Testis (tissue), 3 donors: ENCODE results near the gene FMNL2. TPM values are rescaled to one million over a fixed set of nuclear protein-coding genes. Genes with fewer than 3 reads are reported as not detected.

Experiments used
- DNase-seq: peaks from one replicate; pipeline ENCODE4 v3.0.0-alpha.2; 2019
- H3K27ac ChIP-seq, 2 donors: fragments of 200-600 bp; sonication (generic); one replicate each; pipeline ENCODE4 v1.5.1; 2019
- H3K27me3 ChIP-seq: fragments of 200-600 bp; sonication (generic); one replicate; pipeline ENCODE4 v1.5.1; 2019
- H3K36me3 ChIP-seq: fragments of 200-600 bp; sonication (generic); one replicate; pipeline ENCODE4 v1.5.1; 2017; ENCODE audit warnings: low read depth; ENCODE audit errors: missing control alignments
- H3K4me1 ChIP-seq: fragments of 200-600 bp; sonication (generic); one replicate; pipeline ENCODE4 v1.5.1; 2019
- H3K4me3 ChIP-seq, 2 donors: fragments of 200-600 bp; sonication (generic); one replicate each; pipeline ENCODE4 v1.5.1; 2017 to 2019
- H3K9me3 ChIP-seq: fragments of 200-600 bp; sonication (generic); one replicate; pipeline ENCODE4 v1.5.1; 2017
- POLR2A ChIP-seq: fragments of 450-650 bp; IDR thresholded peaks from one replicate; pipeline ENCODE4 v1.6.1; 2017; ENCODE audit warnings: antibody characterized with exemption, mild to moderate bottlenecking, moderate library complexity
- WGBS, 2 donors: methylation state at CpG; one replicate each; pipeline ENCODE4 v1.1.5; 2018; 5-methylcytosine and 5-hydroxymethylcytosine counted together
- intact Hi-C: fragments of 100-400 bp; cut with DNase I; formaldehyde crosslinking; loops from one replicate; pipeline ENCODE4 v1.15.1; 2023; ENCODE audit warnings: low total_unique reads
- polyA plus RNA-seq: library from polyadenylated mRNA; stranded (reverse); fragments of 350-450 nt; fragmentation: Illumina TruSeq; extraction: RNeasy Lipid Tissue Mini Kit (QIAGEN cat#74804); gene quantifications from one replicate; pipeline ENCODE4 v1.2.3, GENCODE V29; 2014; ENCODE audit warnings: low read depth, low replicate concordance; ENCODE audit not compliant: insufficient read depth
- total RNA-seq, 2 donors: library from RNA; depleted of rRNA; stranded (reverse); fragments of >200 nt; gene quantifications; one replicate each; pipeline ENCODE4 v1.2.3, GENCODE V29; 2016
- TF ChIP-seq, protein P1 (sequence below), 3 experiments: fragments of 450-650 bp in 2 of 3; fragments of 200-600 bp in 1 of 3; sonication (generic) in 1 of 3; IDR thresholded peaks; one replicate each; pipeline ENCODE4 v1.5.1; 2016 to 2019; ENCODE audit warnings: antibody characterized with exemption in 3 of 3, mild to moderate bottlenecking in 2 of 3, moderate library complexity in 1 of 3

FMNL2 gene
- total and polyA plus RNA-seq, 3 donors from 2014 or later = 15.4 to 19.8 (median 16.8) TPM

DNA sequence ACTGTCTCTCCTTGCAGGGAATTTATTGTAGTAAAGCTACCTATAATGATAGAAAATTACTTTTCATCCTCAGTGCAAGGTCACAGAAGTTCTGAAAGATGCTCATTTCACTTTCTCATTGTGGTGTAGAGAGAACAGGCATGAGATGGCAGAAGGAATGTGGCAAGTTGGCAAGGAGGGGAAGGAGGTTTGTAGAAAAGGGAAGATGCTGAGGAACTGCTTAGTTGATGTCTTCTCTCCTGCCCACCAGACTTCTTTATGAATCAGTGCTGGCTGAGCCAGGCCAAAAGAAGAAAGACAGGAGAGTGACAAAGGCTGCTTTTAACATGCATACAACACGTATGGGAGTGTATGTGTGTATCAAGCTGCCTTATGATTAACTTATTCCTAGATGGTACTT lies 217.9 kb downstream of the FMNL2 start:
- Histone ChIP-seq H3K4me3 (no peak overlapping the region), H3K4me1 (peaks cover 5% of the 10 kb centered on the region), H3K9me3 (no peaks in the 10 kb centered on the region), H3K27me3 (no peaks in the 10 kb centered on the region), H3K27ac (no peak overlapping the region), H3K36me3 (no peaks in the 10 kb centered on the region)
- TF ChIP-seq, protein P1, sequence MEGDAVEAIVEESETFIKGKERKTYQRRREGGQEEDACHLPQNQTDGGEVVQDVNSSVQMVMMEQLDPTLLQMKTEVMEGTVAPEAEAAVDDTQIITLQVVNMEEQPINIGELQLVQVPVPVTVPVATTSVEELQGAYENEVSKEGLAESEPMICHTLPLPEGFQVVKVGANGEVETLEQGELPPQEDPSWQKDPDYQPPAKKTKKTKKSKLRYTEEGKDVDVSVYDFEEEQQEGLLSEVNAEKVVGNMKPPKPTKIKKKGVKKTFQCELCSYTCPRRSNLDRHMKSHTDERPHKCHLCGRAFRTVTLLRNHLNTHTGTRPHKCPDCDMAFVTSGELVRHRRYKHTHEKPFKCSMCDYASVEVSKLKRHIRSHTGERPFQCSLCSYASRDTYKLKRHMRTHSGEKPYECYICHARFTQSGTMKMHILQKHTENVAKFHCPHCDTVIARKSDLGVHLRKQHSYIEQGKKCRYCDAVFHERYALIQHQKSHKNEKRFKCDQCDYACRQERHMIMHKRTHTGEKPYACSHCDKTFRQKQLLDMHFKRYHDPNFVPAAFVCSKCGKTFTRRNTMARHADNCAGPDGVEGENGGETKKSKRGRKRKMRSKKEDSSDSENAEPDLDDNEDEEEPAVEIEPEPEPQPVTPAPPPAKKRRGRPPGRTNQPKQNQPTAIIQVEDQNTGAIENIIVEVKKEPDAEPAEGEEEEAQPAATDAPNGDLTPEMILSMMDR (IDR thresholded peaks at IDR 0.05) = no peak
- no peak for TF ChIP-seq POLR2A
- WGBS, 2 donors = 79 to 90% methylated on average over 1 of the region's 1 CpG
- intact Hi-C loops = no loop called here
- no peak for DNase-seq

DNA sequence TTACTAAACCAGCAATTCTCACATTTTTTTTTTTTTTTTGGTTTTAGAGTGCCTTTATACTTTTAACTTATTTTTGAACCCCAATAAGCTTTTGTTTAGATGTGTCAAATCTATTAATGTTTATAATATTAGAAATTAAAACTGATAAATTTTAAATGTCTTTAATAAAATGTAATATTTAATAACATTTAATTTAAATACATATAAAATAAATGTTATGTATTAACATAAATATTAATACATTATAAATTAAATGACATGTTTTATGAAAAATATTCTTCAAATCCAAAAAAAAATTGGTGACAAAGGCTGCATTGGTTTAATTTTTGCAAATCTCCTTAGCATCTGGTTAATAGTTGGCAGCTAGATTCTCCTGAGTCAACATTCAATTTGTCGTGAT lies 218.5 kb downstream of the FMNL2 start:
- intact Hi-C loops = no loop called here
- TF ChIP-seq, protein P1 (IDR thresholded peaks at IDR 0.05) = no peak
- no peak for TF ChIP-seq POLR2A
- Histone ChIP-seq H3K4me3 (no peak overlapping the region), H3K4me1 (peaks cover under 1% of the 10 kb centered on the region), H3K27me3 (no peaks in the 10 kb centered on the region), H3K27ac (no peak overlapping the region), H3K36me3 (no peaks in the 10 kb centered on the region), H3K9me3 (no peaks in the 10 kb centered on the region)
- WGBS, 2 donors = 95 to 96% methylated on average over 1 of the region's 1 CpG
- DNase-seq = no peak

DNA sequence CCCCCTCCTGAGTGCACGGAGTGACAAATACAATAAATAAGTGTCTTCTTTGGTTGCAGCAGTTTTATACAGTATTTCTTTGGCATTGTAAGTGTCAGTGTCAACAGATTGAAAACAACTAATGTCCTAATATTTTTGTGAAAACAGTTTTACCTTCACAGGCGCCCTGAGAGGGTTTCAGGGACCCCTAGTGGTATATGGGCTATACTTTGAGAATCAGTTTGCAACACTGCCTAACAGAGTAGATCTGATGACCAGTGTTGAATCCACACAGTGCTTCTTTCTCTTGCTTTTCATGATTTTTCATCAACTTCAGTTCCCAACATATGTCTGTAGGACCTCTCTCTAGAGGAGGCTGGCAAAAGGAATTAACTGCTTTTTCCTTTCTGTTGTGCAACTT lies 220.1 kb downstream of the FMNL2 start:
- Histone ChIP-seq H3K27me3 (no peaks in the 10 kb centered on the region), H3K9me3 (no peaks in the 10 kb centered on the region), H3K27ac (no peak overlapping the region), H3K4me3 (no peak overlapping the region), H3K4me1 (no peaks in the 10 kb centered on the region), H3K36me3 (no peaks in the 10 kb centered on the region)
- TF ChIP-seq, protein P1 (IDR thresholded peaks at IDR 0.05) = no peak
- no peak for TF ChIP-seq POLR2A
- intact Hi-C loops = no loop called here
- WGBS, 2 donors = 90 to 94% methylated on average over 2 of the region's 2 CpGs
- DNase-seq = no peak

DNA sequence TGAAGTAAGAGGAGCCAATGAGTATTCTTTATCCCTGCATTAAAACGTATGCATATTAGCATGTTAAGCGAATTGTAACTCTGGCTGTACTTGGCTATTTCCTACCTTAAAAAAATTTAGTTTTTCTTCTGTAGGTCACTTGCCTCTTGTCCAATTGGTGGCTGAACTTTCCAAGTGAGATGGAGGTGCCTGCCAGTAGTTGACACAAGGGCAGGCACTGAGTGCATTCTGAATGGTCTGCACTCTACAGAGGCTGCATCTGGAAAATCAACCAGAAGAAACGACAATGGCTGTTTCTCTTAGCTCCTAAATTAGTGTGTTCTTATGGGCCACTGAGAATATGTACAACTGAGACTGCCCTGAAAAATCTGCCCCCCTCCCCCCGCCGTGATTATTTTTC lies 221.5 kb downstream of the FMNL2 start:
- Histone ChIP-seq H3K9me3 (no peaks in the 10 kb centered on the region), H3K36me3 (no peaks in the 10 kb centered on the region), H3K27ac (no peak overlapping the region), H3K27me3 (no peaks in the 10 kb centered on the region), H3K4me1 (no peaks in the 10 kb centered on the region), H3K4me3 (no peak overlapping the region)
- no peak for TF ChIP-seq POLR2A
- intact Hi-C loops = no loop called here
- 85 to 87% methylated on average over 5 of the region's 5 CpGs for WGBS, 2 donors
- no peak for DNase-seq

DNA sequence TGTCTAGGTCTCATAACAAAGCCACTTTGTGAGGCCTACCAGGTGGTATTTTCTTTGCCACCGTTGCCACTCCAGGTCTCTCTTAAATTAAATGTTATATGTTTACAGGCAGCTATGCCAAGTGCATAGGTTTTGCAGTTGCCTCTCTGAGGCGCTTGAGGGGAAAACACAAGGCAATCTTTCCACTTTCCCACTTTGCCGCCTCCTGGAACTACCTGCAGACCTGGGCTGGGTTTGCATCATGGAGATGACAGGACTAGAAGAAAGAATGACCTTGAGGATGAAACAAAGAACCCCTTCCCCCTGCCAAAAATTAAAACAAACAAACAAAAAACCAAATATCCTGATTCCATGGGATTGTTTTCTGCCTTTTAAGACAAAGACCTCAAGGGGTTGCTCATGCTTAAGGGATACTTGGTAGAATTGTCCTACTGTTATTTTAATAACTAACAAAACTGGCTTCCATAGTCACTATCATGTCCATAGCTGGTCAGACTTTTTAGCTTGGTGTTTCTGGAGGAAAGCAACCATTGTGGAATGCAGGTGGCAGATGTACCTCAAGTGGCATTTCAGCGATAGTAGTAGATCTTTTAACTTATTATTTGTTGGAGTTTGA lies 222.4 kb downstream of the FMNL2 start:
- no peaks in the 10 kb centered on the region for H3K9me3 ChIP-seq
- 84 to 89% methylated on average over 4 of the region's 4 CpGs for WGBS, 2 donors
- no peaks in the 10 kb centered on the region for H3K27me3 ChIP-seq
- DNase-seq = no peak
- H3K36me3 ChIP-seq = no peaks in the 10 kb centered on the region
- no peak overlapping the region for H3K27ac ChIP-seq
- H3K4me1 ChIP-seq = no peaks in the 10 kb centered on the region
- no peak for TF ChIP-seq POLR2A
- TF ChIP-seq, protein P1 (IDR thresholded peaks at IDR 0.05) = no peak
- intact Hi-C loops = no loop called here
- no peak overlapping the region for H3K4me3 ChIP-seq
